Gastrocnemius medialis (tissue), 4 donors: ENCODE results near the gene RGR. TPM values are rescaled to one million over a fixed set of nuclear protein-coding genes. Genes with fewer than 3 reads are reported as not detected.

ENCODE experiments used
- ATAC-seq, 2 donors: fragments of 150-250 bp; one replicate each; pipeline ENCODE4 v1.9.1; 2016
- DNase-seq, 2 donors: peaks; one replicate each; pipeline ENCODE4 v3.0.0-alpha.2; 2019
- H3K27ac ChIP-seq, 4 donors: fragments of 200-600 bp; sonication (generic); 1 replicate in 1 of 4; 2 replicates in 3 of 4; pipeline ENCODE4 v1.5.1; 2016 to 2018; ENCODE audit warnings: mild to moderate bottlenecking in 2 of 4, moderate library complexity in 1 of 4
- H3K27me3 ChIP-seq, 3 donors: fragments of 200-600 bp; sonication (generic) in 2 of 3; 1 replicate in 1 of 3; 2 replicates in 2 of 3; pipeline versions ENCODE4 v1.5.1 to v1.6.0; 2016 to 2019; ENCODE audit warnings: mild to moderate bottlenecking in 1 of 3, moderate library complexity in 1 of 3
- H3K36me3 ChIP-seq, 2 donors: fragments of 200-600 bp; sonication (generic) in 1 of 2; one replicate each; pipeline ENCODE4 v1.5.1; 2017 to 2018
- H3K4me1 ChIP-seq, 2 donors: fragments of 200-600 bp; sonication (generic) in 1 of 2; one replicate each; pipeline ENCODE4 v1.5.1; 2016 to 2017; ENCODE audit warnings: mild to moderate bottlenecking in 2 of 2
- H3K4me3 ChIP-seq, 4 donors: fragments of 200-600 bp; sonication (generic) in 3 of 4; 1 replicate in 1 of 4; 2 replicates in 3 of 4; pipeline ENCODE4 v1.5.1; 2016 to 2019; ENCODE audit warnings: mild to moderate bottlenecking in 2 of 4
- H3K9me3 ChIP-seq, 3 donors: fragments of 200-600 bp; sonication (generic) in 2 of 3; 1 replicate in 1 of 3; 2 replicates in 2 of 3; pipeline ENCODE4 v1.5.1; 2016 to 2019
- CTCF ChIP-seq, 5 experiments: fragments of 450-650 bp in 3 of 5; fragments of 200-600 bp in 2 of 5; sonication (generic) in 2 of 5; IDR thresholded peaks in 4 of 5; conservative IDR thresholded peaks in 1 of 5; 1 replicate in 4 of 5; 2 replicates in 1 of 5; pipeline ENCODE4 v1.5.1; 2016 to 2019; ENCODE audit warnings: antibody characterized with exemption in 5 of 5, mild to moderate bottlenecking in 3 of 5, moderate library complexity in 3 of 5
- POLR2A ChIP-seq, 2 donors: fragments of 450-650 bp; IDR thresholded peaks; one replicate each; pipeline ENCODE4 v1.6.1; 2017; ENCODE audit warnings: antibody characterized with exemption in 2 of 2, mild to moderate bottlenecking in 2 of 2, moderate library complexity in 2 of 2
- in situ Hi-C, 4 donors: fragments of 200-750 bp; cut with MboI; loops; one replicate each; pipeline versions ENCODE4 v1.15.0 to v1.8.0; 2017; ENCODE audit warnings: low sequenced_read_pairs in 4 of 4
- intact Hi-C: fragments of 100-400 bp; cut with DNase I; formaldehyde crosslinking; loops from one replicate; pipeline ENCODE4 v1.15.1; 2023; ENCODE audit warnings: low total_unique reads
- total RNA-seq, 4 donors: library from RNA; depleted of rRNA; stranded (reverse); fragments of >200 nt; gene quantifications; one replicate each; pipeline versions ENCODE4 v1.1.0 to v1.2.3, GENCODE V29; 2016

Gene RGR
- under 1 TPM in 1 of 4 donors, not detected in 3; 0.22 TPM for total RNA-seq

- in situ Hi-C loops (no loop called here), intact Hi-C loops (no loop called here)
- Histone ChIP-seq H3K4me3 (no peak within 1 kb of the TSS), H3K27ac (no peak within 1 kb of the TSS), H3K36me3 (no peaks in the 10 kb centered on the region), H3K9me3 (no peaks in the 10 kb centered on the region), H3K4me1 (no peaks in the 10 kb centered on the region), H3K27me3 (peaks cover 0 to 4% (median 0%) of the 10 kb centered on the region in 3 donors)
- peak in 1 of 2 donors; percentile 65 for ATAC-seq
- DNase-seq = peak in 1 of 2 donors; percentile 28
- TF ChIP-seq POLR2A (IDR thresholded peaks at IDR 0.05) (no peak), CTCF (IDR thresholded peaks at IDR 0.05 in 4 of 5, conservative IDR thresholded peaks at IDR 0.05 in 1 of 5) (no peak)
Measured at GRCh38 chr10:84244651-84245270, at the start of gene RGR. TSS of gene RGR (plus strand) at chr10:84245053. CDS start at chr10:84245091, 38 bp downstream.

GRCh38 chr10:84196083-84196482, 48.8 kb upstream of the RGR start:
- TF ChIP-seq CTCF (IDR thresholded peaks at IDR 0.05 in 4 of 5, conservative IDR thresholded peaks at IDR 0.05 in 1 of 5) (no peak), POLR2A (IDR thresholded peaks at IDR 0.05) (no peak)
- intact Hi-C loops (no loop called here), in situ Hi-C loops (no loop called here)
- H3K9me3 ChIP-seq = no peaks in the 10 kb centered on the region
- no peak overlapping the region for H3K27ac ChIP-seq
- H3K4me3 ChIP-seq = no peak overlapping the region
- no peak for DNase-seq
- peaks cover 15 to 25% (median 20%) of the 10 kb centered on the region in 3 donors for H3K27me3 ChIP-seq
- H3K4me1 ChIP-seq = peaks cover 0 to 3% of the 10 kb centered on the region in 2 donors
- ATAC-seq = no peak
- no peaks in the 10 kb centered on the region for H3K36me3 ChIP-seq

GRCh38 chr10:84196941-84197340, 47.9 kb upstream of the RGR start:
- Histone ChIP-seq H3K4me3 (no peak overlapping the region), H3K4me1 (peaks cover 0 to 3% of the 10 kb centered on the region in 2 donors), H3K36me3 (no peaks in the 10 kb centered on the region), H3K27me3 (peaks cover 15 to 25% (median 20%) of the 10 kb centered on the region in 3 donors), H3K27ac (no peak overlapping the region), H3K9me3 (no peaks in the 10 kb centered on the region)
- DNase-seq (no peak), ATAC-seq (no peak)
- TF ChIP-seq POLR2A (IDR thresholded peaks at IDR 0.05) = no peak
- TF ChIP-seq CTCF (IDR thresholded peaks at IDR 0.05 in 4 of 5, conservative IDR thresholded peaks at IDR 0.05 in 1 of 5) = no peak
- in situ Hi-C loops (no loop called here), intact Hi-C loops (no loop called here)

GRCh38 chr10:84197643-84198042, 47.2 kb upstream of the RGR start:
- H3K9me3 ChIP-seq = no peaks in the 10 kb centered on the region
- in situ Hi-C loops (no loop called here), intact Hi-C loops (no loop called here)
- peaks cover 15 to 25% (median 20%) of the 10 kb centered on the region in 3 donors for H3K27me3 ChIP-seq
- no peak for DNase-seq
- H3K36me3 ChIP-seq = no peaks in the 10 kb centered on the region
- H3K27ac ChIP-seq = no peak overlapping the region
- peaks cover 0 to 3% of the 10 kb centered on the region in 2 donors for H3K4me1 ChIP-seq
- TF ChIP-seq CTCF (IDR thresholded peaks at IDR 0.05 in 4 of 5, conservative IDR thresholded peaks at IDR 0.05 in 1 of 5) = no peak
- TF ChIP-seq POLR2A (IDR thresholded peaks at IDR 0.05) = no peak
- no peak overlapping the region for H3K4me3 ChIP-seq
- ATAC-seq = no peak
